ENCODE data around the gene TXNRD1.
"Not testable (repeated sequence)": the region's sequence is repeated elsewhere in the genome, so short reads cannot be mapped to it uniquely, and the experiment has no call there.

TXNRD1 gene

GRCh38 chr12:104218506-104218905 lies 2.9 kb downstream of the TXNRD1 start:
- Mint-ChIP-seq H3K27ac (peak overlapping the region; percentile 59), H3K4me1 (peaks cover 49% of the 10 kb centered on the region), H3K4me3 (peak overlapping the region; percentile 81)
- H3K9me3 Mint-ChIP-seq, H3K27me3 Mint-ChIP-seq, H3K36me3 Mint-ChIP-seq: not testable (repeated sequence)

GRCh38 chr12:104218935-104219334 lies 3.4 kb downstream of the TXNRD1 start:
- peaks cover 5% of the 10 kb centered on the region for H3K9me3 Mint-ChIP-seq
- peak overlapping the region; percentile 98 for H3K27ac Mint-ChIP-seq
- peak overlapping the region; percentile 81 for H3K4me3 Mint-ChIP-seq
- peaks cover 49% of the 10 kb centered on the region for H3K4me1 Mint-ChIP-seq
- H3K36me3 Mint-ChIP-seq: no peaks in the 10 kb centered on the region
- no peaks in the 10 kb centered on the region for H3K27me3 Mint-ChIP-seq

DNA sequence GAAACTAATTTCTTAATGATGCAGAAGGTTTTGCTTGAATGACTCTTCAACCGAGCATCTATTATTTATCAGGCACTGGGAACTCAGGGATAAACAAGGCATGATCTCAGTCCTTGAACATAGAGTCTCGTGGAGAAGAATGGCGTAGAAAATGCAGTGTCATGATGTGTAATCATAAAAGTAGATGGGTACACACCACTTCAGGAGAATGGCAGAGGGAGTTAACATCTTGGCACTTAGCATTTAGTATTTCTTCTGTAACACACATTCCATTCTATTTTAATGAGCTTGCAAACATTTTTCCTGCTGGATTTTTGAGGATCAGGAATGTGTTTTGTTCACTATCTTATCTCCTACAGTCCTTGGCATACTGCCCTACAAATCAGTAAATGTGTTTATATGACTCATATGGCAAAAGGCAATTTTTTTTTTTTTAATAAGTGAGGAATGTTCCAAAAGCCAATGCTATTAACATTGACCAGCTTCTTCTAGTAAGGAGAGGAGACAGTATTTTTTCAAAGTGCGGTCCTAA lies 3.8 kb downstream of the TXNRD1 start:
- H3K4me1 Mint-ChIP-seq: peaks cover 49% of the 10 kb centered on the region
- no peaks in the 10 kb centered on the region for H3K27me3 Mint-ChIP-seq
- H3K36me3 Mint-ChIP-seq: no peaks in the 10 kb centered on the region
- H3K4me3 Mint-ChIP-seq: peak overlapping the region; percentile 81
- peaks cover 5% of the 10 kb centered on the region for H3K9me3 Mint-ChIP-seq
- H3K27ac Mint-ChIP-seq: peak overlapping the region; percentile 98

DNA sequence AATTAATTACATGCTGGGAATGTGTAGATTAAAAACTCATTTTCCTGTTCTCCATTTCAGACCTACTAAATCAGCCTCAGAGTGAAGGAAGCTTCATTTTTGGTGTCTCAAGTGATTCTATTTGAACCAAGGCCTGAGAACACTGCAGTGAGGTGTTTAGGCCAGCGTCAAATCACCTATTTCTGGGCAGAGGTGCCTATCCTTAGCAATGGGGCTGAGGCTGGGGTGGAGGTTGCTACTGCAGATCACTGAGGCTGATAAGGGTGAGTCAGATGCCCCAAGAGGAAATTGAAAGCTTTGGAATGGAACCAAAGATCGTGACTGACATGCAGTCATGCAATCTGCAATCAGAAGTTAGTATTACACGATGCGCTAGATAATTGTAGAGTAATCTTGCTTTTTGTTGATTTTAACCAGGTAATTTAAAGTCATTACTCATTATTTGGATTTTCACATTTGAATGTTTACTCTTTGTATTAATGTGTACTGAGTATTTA lies 4.4 kb downstream of the TXNRD1 start:
- Mint-ChIP-seq H3K4me3 (peak overlapping the region; percentile 81), H3K36me3 (no peaks in the 10 kb centered on the region), H3K9me3 (peaks cover 5% of the 10 kb centered on the region), H3K27ac (peak overlapping the region; percentile 98), H3K4me1 (peaks cover 49% of the 10 kb centered on the region), H3K27me3 (no peaks in the 10 kb centered on the region)

DNA sequence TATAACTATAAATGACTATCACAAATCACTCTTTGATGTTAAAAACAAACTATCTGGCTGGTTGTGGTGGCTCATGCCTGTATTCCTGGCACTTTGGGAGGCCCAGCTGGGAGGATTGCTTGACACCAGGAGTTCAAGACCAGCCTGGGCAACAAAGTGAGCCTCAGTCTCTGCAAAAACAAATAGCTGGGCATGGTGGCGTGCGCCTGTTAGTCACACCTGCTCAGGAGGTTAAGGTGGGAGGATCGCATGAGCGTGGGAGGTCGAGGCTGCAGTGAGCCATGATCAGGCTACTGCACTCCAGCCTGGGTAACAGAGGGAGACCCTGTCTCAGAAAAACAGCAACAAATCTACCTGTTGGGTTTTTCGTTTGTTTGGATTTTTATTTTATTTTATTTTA lies 5.4 kb downstream of the TXNRD1 start:
- H3K27me3 Mint-ChIP-seq: no peaks in the 10 kb centered on the region
- H3K27ac Mint-ChIP-seq: peak overlapping the region; percentile 85
- H3K9me3 Mint-ChIP-seq: peaks cover 5% of the 10 kb centered on the region
- peaks cover 45% of the 10 kb centered on the region for H3K4me1 Mint-ChIP-seq
- H3K4me3 Mint-ChIP-seq: peak overlapping the region; percentile 63
- no peaks in the 10 kb centered on the region for H3K36me3 Mint-ChIP-seq

GRCh38 chr12:104222976-104223375 lies 7.4 kb downstream of the TXNRD1 start:
- H3K27ac Mint-ChIP-seq: no peak overlapping the region
- H3K4me1 Mint-ChIP-seq: peaks cover 33% of the 10 kb centered on the region
- H3K27me3 Mint-ChIP-seq: no peaks in the 10 kb centered on the region
- peaks cover 5% of the 10 kb centered on the region for H3K9me3 Mint-ChIP-seq
- no peaks in the 10 kb centered on the region for H3K36me3 Mint-ChIP-seq
- H3K4me3 Mint-ChIP-seq: no peak overlapping the region

GRCh38 chr12:104223712-104224111 lies 8.1 kb downstream of the TXNRD1 start:
- Mint-ChIP-seq H3K36me3 (no peaks in the 10 kb centered on the region), H3K9me3 (peaks cover 5% of the 10 kb centered on the region), H3K4me3 (no peak overlapping the region), H3K27me3 (no peaks in the 10 kb centered on the region), H3K27ac (no peak overlapping the region), H3K4me1 (peaks cover 30% of the 10 kb centered on the region)

DNA sequence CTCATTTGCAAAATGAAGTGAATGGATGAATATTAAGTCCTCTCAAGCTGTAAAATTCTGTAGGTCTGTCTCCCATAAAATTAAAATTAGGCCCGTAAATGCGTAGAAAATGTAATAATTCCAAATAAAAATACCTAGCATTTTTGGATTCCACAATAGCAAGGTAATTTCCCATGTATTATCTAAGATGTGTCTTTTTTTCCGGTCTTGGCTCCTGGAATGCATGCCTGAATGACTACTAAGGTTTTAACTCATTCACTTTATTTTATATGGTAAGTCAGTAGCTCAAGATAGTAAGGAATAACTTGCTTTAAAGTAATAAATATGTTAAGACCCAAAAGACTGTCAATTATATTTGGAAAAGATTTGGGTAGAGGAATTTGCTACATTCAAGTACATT lies 11.1 kb downstream of the TXNRD1 start:
- Mint-ChIP-seq H3K27ac (no peak overlapping the region), H3K4me1 (peaks cover 6% of the 10 kb centered on the region), H3K9me3 (no peaks in the 10 kb centered on the region), H3K36me3 (peaks cover 3% of the 10 kb centered on the region), H3K4me3 (no peak overlapping the region), H3K27me3 (peaks cover 1% of the 10 kb centered on the region)

- no peaks in the 10 kb centered on the region for H3K9me3 Mint-ChIP-seq
- H3K4me3 Mint-ChIP-seq: no peak overlapping the region
- no peaks in the 10 kb centered on the region for H3K4me1 Mint-ChIP-seq
- H3K27me3 Mint-ChIP-seq: peaks cover 1% of the 10 kb centered on the region
- peaks cover 10% of the 10 kb centered on the region for H3K36me3 Mint-ChIP-seq
- H3K27ac Mint-ChIP-seq: no peak overlapping the region
These were observed 14.9 kb downstream of the TXNRD1 start for GRCh38 chr12:104230304-104231095.

- H3K4me1 Mint-ChIP-seq: no peaks in the 10 kb centered on the region
- no peaks in the 10 kb centered on the region for H3K9me3 Mint-ChIP-seq
- peaks cover 1% of the 10 kb centered on the region for H3K27me3 Mint-ChIP-seq
- H3K4me3 Mint-ChIP-seq: no peak overlapping the region
- peaks cover 13% of the 10 kb centered on the region for H3K36me3 Mint-ChIP-seq
- H3K27ac Mint-ChIP-seq: no peak overlapping the region
These were observed 17.2 kb downstream of the TXNRD1 start for GRCh38 chr12:104232609-104233280.

GRCh38 chr12:104234926-104235499 lies 19.4 kb downstream of the TXNRD1 start:
- no peak overlapping the region for H3K27ac Mint-ChIP-seq
- H3K9me3 Mint-ChIP-seq: no peaks in the 10 kb centered on the region
- H3K4me1 Mint-ChIP-seq: no peaks in the 10 kb centered on the region
- H3K27me3 Mint-ChIP-seq: peaks cover 1% of the 10 kb centered on the region
- peaks cover 13% of the 10 kb centered on the region for H3K36me3 Mint-ChIP-seq
- no peak overlapping the region for H3K4me3 Mint-ChIP-seq

DNA sequence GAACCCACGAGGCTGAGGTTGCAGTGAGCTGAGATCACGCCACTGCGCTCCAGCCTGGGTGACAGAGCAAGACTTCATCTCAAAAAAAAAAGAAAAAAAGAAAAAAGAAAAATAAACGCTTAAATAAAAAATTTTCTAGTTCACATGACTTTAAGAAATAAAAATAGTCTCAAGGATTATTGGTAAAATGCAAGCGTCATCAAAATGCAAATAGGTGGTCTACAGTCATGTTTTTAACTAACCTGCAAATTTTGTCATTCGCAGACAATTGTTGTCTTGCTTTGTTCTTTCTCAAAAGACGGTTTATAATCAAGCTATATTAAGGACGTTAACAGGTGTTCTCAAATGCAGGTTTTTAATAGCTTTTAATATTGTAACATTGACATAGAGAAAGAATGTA lies 22.4 kb downstream of the TXNRD1 start:
- Mint-ChIP-seq H3K27ac (no peak overlapping the region), H3K4me3 (no peak overlapping the region), H3K9me3 (no peaks in the 10 kb centered on the region), H3K36me3 (peaks cover 7% of the 10 kb centered on the region), H3K27me3 (no peaks in the 10 kb centered on the region), H3K4me1 (no peaks in the 10 kb centered on the region)

DNA sequence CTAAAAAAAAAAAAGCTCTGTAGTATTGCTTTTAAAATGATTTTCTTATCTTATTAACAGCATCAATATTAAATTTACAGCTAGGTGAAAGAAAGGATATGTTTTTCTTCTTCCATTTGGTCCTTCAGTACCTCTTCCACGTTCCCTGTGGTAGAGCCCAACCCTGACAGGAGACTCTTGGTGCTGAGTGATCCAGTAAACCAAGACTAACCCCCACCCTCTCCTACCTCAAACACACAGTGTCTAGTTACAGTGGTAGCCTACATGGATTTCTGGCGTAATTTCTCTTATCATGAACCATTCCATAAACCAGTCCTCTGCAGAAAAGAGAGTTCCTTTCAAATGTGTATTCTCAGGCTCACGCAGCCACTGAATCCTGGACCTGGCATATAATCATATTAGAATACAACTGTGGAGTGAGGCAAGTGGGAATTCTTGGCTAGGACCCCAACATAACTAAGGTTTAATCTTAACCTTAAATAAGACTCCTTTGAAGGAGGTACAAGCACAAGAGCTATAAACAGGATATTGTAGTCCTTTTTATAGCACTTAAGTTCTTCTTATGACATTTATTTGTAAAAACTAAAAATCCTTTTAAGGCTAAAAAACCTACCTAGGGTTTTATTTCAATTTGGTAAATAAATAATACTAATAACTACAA lies 27.1 kb downstream of the TXNRD1 start:
- H3K27ac Mint-ChIP-seq: no peak overlapping the region

GRCh38 chr12:104243551-104243950 lies 28.0 kb downstream of the TXNRD1 start:
- Mint-ChIP-seq H3K27ac (no peak overlapping the region), H3K27me3 (peaks cover 5% of the 10 kb centered on the region), H3K4me3 (no peak overlapping the region), H3K9me3 (no peaks in the 10 kb centered on the region), H3K4me1 (no peaks in the 10 kb centered on the region), H3K36me3 (no peaks in the 10 kb centered on the region)

More for the DNA sequence above, 27.1 kb downstream of the TXNRD1 start:
- Mint-ChIP-seq H3K27me3 (peaks cover 5% of the 10 kb centered on the region), H3K9me3 (no peaks in the 10 kb centered on the region), H3K4me3 (no peak overlapping the region), H3K4me1 (no peaks in the 10 kb centered on the region), H3K36me3 (no peaks in the 10 kb centered on the region)

DNA sequence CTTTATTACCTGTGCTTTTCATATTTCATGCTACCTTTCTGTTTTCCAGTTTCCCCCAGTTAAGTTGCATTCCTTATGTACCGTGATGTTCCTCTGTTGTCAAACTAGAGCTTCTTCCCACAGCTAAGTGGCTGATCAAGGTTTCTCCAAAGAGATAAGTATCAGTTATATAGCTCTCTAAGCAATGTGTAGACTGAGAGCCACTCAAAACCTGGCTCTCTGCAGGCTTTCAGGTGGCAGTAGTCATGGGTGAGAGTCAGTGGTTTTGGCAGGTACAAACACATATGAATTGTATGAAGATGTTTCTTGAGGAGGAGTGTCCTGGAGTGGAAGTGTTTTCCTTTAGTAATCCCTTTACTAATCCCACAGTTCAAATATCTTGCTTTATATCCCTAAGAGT lies 28.4 kb downstream of the TXNRD1 start:
- Mint-ChIP-seq H3K9me3 (no peaks in the 10 kb centered on the region), H3K4me3 (no peak overlapping the region), H3K36me3 (no peaks in the 10 kb centered on the region), H3K27ac (no peak overlapping the region), H3K27me3 (peaks cover 5% of the 10 kb centered on the region), H3K4me1 (no peaks in the 10 kb centered on the region)
